ENCODE data around the gene GRK4. TPM values are rescaled to one million over a fixed set of nuclear protein-coding genes. Genes with fewer than 3 reads are reported as not detected.

Gene GRK4
- total RNA-seq, 2 experiments from 2014 or later: 4.9 to 5.3 TPM

DNA sequence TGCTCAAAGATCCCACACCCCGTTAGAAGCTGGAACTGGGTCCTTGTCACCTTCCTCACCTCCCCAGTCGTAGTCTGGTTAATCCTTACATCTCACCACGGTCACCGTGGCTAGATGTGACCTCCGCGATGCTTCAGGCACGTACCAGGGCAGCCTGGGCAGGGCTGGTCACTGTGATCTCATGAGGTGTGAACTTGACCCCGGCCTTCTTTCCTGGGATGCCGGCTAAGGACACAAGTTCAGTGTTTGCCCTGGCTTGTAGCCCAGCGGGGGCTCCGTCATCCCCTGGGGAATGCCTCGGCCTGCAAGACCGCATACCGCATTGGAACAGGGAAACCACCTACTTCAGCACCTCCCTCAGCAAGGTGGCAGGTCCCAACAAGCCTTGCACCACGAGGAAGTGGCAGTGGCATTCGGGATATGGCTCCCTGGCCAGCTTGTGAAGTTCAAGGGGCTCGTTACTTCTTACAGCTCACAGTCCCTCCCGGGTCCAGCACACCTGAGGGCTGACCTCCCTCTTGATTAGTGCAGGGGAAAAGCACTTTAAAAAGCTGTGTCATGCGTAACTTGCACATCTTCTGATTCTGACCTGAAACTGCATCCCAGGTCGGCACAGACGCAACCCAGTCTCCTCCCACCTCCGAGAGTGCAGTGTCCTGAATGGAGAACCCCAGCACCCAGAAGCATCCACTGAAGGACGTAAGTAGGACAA lies 26.1 kb upstream of the GRK4 start:
- ChIA-PET CTCF (interaction anchor here (1.2 to 4.0 kb wide), 4 partner anchors 14 to 26 kb away, joined by 4 to 37 read pairs (median 12); partner anchors contain the start of genes GRK4 and NOP14), POLR2A (interaction anchor here (0.7 to 3.4 kb wide), 8 partner anchors 11 to 191 kb away, joined by 3 to 47 read pairs (median 8); partner anchors contain the start of genes GRK4 and NOP14)

DNA sequence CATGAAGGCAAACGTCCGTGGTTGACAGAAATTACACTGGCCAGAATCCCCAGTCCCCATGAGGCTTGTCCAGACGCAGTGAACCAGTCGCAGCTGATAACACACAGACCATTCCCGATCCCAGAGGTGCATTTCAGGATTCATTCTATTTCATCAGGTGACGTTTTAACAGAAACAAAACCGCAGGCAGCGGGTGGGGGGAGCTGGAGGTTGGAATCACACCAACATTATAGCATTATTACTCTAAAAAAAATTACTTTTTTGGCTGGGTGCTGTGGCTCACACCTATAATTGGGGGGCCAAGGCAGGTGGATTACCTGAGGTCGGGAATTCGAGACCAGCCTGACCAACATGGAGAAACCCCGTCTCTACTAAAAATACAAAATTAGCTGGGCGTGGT lies 25.4 kb upstream of the GRK4 start:
- ChIA-PET POLR2A (interaction anchor here (0.7 to 3.4 kb wide), 3 partner anchors 11 to 16 kb away, joined by 4 to 47 read pairs (median 4); no protein-coding TSS in a partner anchor), CTCF (interaction anchor here (4.0 kb wide), 1 partner anchor 17 kb away, joined by 37 read pairs; no protein-coding TSS in a partner anchor)

DNA sequence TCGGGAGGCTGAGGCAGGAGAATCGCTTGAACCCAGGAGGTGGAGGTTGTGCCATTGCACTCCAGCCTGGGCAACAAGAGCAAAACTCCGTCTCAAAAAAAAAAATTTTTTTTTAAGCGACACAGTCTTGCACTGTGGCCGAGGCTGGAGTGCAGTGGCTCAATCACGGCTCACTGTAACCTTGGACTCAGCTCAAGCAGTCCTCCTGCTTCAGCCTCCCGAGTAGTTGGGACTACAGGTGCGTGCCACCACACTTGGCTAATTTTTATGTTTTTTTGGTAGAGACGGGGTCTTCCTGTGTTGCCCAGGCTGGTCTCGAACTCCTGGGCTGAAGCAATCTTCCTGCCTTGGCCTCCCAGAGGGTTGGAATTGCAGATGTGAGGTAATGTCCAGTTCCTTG lies 25.0 kb upstream of the GRK4 start:
- ChIA-PET POLR2A (interaction anchor here (1.5 kb wide), 1 partner anchor 10 kb away, joined by 4 read pairs; no protein-coding TSS in a partner anchor), CTCF (interaction anchor here (1.0 to 4.0 kb wide), 2 partner anchors 10 to 17 kb away, joined by 3 to 37 read pairs; no protein-coding TSS in a partner anchor)

DNA sequence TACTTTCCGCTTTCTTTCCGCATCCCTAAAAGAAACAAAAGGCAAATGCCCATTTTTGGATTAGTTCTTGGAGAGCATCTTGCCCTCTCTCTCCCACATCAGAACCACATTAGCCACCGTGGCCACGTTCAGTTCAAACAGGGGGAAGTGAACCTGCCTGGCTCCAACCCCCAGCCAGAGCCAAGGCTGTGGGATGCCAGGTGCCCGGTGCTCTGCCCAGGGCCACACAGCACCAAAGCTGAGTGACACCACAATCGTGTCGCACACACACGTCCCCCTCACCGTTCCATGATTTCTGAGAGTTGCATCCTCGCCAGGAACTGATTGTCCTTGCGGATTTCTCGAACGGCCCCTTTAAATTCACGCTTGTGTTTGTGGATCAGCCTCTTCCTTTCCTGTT lies 24.5 kb upstream of the GRK4 start:
- CTCF ChIA-PET: interaction anchor here (0.9 to 1.1 kb wide), 3 partner anchors 9 to 17 kb away, joined by 3 to 4 read pairs (median 3); no protein-coding TSS in a partner anchor
- POLR2A ChIA-PET: interaction anchor here (1.1 kb wide), 1 partner anchor 15 kb away, joined by 6 read pairs; no protein-coding TSS in a partner anchor

DNA sequence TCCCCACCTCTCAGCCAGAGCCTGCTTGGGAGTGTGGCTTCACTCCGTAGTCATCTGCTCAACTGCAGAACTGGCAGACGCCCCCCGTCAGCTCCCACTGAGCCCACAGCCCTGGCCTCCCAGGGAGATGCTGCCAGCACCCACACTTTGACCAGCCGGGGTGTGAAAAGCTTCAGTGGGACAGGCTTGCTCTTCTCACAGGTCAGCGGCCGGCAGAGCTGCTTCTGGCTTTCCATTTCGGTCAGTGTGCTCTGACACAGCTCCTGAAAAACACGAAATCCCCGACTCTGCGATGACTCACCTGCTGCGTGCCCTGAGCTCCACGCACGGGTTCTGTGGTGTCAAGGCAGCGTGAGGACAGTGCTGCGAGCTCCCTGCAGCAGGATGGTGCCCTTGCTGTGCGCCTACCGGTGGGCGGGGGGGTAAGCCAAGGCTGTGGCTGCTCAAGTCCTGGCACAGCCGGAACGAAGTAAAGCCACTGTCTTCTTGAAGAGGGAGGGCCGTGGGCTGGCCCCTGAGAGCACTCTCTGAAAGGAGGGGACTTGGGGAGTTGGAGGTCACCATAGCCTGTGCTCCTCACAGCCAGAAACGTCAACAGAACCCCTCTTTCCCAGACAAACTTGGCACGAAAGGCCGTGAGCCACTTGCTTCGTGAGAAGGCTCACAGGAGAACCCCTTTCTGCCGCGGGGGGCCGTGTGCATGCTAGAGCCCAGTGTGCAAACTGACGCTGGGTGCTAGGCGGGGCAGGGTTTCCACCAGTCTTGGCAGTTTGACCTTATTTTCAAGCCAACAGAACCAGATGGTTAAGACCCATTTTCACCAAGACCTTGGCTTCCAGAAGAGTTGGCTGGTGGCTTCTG lies 23.8 kb upstream of the GRK4 start:
- POLR2A ChIA-PET: interaction anchor here (1.1 kb wide), 1 partner anchor 15 kb away, joined by 6 read pairs; no protein-coding TSS in a partner anchor

DNA sequence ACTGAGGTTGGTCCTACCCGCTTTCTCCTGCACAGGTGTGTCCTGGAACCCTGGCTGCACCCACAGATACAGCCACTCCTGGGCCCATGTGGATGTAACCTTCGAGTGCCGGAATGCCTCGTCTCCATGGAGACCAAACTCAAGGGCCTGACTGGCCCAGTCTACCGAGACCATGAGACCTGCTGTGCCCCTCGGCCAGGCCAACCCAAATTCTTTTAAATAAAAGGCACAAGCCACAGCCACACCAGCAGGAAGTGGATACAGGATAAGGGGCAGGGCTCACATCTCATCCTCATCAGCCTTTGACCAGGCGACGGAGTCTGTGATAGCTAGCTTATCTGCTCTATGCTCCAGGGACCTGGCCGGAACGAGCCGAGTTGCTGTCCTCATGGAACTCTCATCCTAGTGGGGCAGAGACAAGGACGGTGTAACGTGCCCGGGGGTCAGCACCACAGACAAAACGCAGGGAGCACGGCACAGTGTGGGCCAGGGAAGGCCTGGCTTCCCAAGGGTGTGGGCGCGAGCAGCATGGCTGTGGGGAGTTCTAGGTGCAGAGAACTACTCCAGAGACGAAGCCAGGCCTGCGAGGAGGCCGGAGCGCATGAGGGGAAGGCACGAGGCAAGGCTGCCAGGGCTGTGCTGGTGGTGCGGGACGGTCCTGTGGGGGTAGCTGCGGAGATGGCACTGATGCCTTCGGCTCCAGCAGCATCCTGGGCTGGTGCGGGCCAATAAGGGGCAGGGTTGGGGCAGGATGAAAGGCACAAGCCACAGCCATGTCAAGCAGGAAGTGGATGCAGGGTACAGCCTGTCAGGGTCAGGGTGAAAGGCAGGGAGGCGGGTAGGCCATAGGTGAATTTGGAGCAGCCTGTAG lies 22.9 kb upstream of the GRK4 start:
- ChIA-PET CTCF (no interaction called here), POLR2A (interaction anchor here (1.6 kb wide), 1 partner anchor 13 kb away, joined by 6 read pairs; no protein-coding TSS in a partner anchor)

More for the DNA sequence above, 23.8 kb upstream of the GRK4 start:
- CTCF ChIA-PET: interaction anchor here (0.9 to 1.1 kb wide), 3 partner anchors 9 to 16 kb away, joined by 3 to 4 read pairs (median 3); no protein-coding TSS in a partner anchor

DNA sequence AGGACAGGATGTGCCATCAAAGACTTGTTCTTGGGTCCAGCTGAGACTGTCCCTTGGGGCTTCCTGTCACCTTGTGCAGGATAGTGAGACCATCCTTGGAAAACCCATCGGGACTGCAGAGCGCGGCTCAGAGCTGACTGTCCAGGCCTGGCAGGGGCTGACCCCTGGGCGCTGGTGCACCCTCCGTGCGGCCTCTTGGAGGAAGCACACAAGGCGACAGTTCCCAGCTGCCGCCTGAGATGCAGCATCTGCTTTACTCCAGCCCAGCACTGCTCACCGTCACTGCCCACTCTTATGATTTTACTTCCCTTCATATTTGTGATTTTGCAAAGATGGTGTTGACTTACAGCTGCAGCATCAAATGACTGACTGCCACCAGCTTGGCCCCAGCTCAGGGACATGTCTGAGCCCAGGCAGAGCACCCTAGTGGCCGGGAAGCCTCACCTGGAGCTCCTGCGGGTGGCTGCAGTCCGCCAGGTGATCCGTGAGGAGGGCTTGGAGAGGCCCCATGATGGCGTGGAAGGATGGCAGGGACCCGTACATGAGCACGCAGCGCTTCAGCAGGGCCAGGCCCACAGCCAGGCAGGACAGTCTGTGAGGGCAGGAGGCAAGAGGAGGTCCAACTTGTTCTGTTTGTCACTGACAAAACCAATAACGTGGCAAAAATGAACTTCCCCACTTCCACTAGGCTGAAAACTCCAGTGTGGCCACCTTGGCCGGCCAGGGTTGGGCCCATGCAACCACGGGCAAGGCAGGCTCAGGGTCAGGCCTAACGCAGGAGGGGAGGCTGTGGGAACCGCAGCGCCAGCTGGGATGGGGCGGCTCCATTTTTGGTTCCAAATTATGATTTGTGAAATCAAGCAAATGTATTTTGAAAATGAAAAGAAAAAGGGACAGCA lies 22.0 kb upstream of the GRK4 start:
- POLR2A ChIA-PET: interaction anchor here (1.6 kb wide), 1 partner anchor 13 kb away, joined by 6 read pairs; no protein-coding TSS in a partner anchor
- CTCF ChIA-PET: no interaction called here

DNA sequence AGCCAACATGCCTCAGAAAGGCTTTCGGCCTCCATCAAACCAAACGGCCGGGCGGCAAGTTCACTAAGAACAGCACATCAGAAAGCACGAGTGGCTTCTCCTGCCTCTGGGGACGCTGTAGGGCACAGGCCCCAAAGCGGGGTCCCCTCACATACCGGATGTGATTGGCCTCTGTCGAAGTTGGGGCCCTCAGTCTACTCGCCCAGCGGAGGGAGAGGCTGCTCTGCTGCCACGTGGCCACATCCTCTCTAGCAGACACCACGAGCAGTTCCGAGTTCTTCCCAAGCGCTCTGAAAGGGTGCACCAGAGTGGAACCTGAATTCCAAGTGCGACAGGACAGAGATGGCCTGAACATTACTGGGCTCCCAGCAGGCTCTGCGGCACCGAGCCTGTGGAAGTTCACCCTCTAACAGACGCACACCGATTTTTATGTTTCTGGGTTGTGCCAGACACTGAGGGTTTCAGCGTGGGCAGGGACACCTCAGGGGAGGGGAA lies 21.3 kb upstream of the GRK4 start:
- ChIA-PET POLR2A (interaction anchor here (1.6 kb wide), 1 partner anchor 12 kb away, joined by 6 read pairs; no protein-coding TSS in a partner anchor), CTCF (no interaction called here)

DNA sequence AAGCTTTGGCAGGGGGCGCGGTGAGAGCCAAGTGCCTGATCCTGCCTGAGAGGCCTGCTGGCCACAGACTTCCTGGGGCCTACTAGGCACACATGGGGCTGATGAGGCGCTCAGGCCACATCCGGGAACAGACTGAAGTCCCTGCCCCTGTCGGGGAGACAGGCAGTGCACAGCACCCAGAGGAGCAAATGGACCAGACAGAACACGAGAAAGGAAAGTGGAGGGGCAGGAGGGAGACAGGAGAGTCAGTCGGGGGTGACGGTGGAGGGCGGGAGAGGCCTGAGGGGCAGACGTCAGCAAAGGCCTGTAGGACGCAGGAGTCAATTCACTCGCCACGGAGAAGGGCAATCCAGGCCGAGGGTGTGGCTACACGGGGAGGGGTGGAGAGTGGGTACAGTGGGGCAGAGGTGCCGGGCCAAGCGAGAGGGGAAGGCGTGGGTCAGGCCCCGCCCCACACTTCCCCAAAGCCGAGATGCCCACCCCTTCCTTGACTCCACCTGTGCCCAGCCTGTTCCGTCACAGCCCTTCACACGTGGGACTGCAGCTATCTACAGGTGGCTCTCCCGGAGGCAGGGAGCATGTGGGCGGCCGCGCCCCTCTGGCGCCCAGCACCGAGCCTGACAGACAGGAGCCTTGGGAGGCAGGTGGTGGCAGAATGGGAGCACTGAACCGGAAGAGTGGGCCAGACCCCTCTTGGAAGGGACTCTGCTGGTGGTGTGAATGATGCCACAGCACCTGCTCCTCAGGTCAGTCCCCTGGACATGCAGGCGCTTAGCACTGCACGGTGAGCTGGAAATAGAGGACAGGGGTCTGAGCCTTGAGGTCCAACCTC lies 20.6 kb upstream of the GRK4 start:
- POLR2A ChIA-PET: interaction anchor here (1.7 kb wide), 1 partner anchor 12 kb away, joined by 4 read pairs; no protein-coding TSS in a partner anchor
- CTCF ChIA-PET: interaction anchor here (0.6 to 1.2 kb wide), 2 partner anchors 19 to 24 kb away, joined by 3 read pairs; no protein-coding TSS in a partner anchor

DNA sequence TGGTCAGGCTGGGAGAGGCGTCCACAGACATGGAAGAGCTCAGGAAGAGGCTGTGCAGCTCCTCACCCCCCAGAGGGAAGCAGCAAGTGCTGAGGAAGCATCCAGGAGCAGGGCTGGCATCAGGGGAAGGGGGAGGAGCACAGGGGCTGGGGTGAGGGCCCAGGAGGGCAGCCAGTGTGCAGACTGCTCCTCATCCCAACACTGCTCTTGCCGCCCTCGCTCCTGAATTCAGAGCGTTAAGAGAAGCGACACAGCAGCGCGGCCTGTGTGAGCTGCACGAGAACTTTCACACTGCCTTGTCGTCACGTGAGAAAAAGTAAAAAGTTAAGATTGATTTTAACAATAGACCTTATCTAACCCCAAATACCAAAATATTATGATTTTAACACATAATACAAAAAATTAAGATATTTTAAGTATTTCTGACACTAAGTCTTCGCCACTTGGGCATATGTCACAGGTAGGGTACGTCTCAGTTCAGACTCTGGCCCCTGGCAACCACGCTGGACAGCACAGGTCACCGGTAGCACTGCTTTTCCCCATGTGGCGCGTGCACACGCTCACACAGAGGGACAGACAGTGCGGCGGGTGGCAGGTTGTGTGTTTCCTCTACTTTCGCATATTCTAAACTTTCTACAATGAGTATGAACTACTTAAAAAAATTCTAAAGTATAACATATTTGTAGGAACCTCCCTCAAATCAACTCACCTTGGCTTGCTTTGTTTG lies 19.8 kb upstream of the GRK4 start:
- CTCF ChIA-PET: interaction anchor here (0.6 to 2.4 kb wide), 3 partner anchors 11 to 25 kb away, joined by 3 to 15 read pairs (median 3); no protein-coding TSS in a partner anchor
- POLR2A ChIA-PET: interaction anchor here (0.6 to 1.7 kb wide), 3 partner anchors 11 to 19 kb away, joined by 3 to 4 read pairs (median 3); no protein-coding TSS in a partner anchor

DNA sequence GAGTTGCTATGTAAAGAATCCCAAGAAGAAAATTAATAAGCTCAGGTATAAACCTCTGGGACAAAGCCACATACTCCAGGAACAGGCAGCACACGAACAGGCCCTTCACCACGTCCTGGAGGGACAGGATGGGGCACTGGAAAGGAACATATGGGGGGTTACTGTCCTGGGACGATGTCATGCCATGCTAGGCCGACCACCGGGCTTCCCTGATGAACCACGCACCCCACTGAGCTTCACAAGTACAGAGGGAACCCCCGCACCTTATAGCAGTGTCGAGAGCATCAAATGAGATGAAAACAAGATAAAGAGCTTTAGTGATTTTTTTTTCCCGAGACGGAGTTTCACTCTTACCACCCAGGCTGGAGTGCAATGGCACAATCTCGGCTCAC lies 19.3 kb upstream of the GRK4 start:
- CTCF ChIA-PET: interaction anchor here (0.6 to 2.4 kb wide), 2 partner anchors 10 to 179 kb away, joined by 3 to 15 read pairs; no protein-coding TSS in a partner anchor
- POLR2A ChIA-PET: interaction anchor here (0.6 to 1.7 kb wide), 3 partner anchors 10 to 18 kb away, joined by 3 to 4 read pairs (median 3); no protein-coding TSS in a partner anchor

DNA sequence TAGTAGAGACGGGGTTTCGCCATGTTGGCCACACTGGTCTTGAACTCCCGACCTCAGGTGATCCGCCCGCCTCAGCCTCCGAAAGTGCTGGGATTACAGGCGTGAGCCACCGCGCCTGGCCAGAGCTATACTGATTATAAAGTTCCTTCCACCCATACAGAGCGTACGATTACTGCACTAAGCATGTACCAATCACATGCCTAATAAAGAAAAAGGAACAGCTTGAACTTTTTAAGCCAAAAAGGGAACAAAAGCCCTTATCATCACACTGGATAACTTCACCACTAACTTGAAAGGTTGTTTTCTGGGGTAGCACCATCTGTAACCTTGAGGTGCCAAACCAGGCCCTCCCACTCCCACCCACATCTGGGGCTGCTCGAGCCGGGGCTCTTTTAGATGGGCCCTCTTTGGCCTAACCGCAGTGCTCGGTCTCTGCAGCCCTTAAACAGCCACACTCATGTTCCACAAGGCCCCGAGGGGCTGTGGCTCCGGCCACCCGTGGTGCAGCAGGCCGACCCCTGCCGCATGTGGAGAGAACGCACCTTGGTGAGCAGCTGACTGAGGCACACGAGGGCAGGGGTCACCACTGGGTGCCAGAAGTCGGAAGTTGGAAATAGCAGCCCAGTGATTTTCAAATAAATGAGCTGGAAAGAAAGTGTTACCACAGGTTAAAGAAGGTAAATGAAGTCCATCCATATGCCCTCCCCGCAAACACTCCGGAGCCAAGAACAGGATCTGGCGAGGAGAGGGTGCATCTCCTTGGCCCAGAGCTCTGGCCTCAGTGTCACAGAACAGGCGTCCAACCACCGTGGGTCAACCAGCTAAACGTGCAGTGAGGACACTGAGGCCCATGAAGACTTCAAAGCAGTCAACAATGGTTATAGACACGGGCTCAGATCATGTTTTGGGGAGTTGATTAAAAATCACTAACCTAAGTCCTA lies 18.5 kb upstream of the GRK4 start:
- ChIA-PET CTCF (interaction anchor here (0.6 to 2.4 kb wide), 2 partner anchors 9 to 180 kb away, joined by 3 to 15 read pairs; no protein-coding TSS in a partner anchor), POLR2A (interaction anchor here (1.0 to 1.7 kb wide), 3 partner anchors 9 to 18 kb away, joined by 3 to 4 read pairs (median 3); no protein-coding TSS in a partner anchor)

DNA sequence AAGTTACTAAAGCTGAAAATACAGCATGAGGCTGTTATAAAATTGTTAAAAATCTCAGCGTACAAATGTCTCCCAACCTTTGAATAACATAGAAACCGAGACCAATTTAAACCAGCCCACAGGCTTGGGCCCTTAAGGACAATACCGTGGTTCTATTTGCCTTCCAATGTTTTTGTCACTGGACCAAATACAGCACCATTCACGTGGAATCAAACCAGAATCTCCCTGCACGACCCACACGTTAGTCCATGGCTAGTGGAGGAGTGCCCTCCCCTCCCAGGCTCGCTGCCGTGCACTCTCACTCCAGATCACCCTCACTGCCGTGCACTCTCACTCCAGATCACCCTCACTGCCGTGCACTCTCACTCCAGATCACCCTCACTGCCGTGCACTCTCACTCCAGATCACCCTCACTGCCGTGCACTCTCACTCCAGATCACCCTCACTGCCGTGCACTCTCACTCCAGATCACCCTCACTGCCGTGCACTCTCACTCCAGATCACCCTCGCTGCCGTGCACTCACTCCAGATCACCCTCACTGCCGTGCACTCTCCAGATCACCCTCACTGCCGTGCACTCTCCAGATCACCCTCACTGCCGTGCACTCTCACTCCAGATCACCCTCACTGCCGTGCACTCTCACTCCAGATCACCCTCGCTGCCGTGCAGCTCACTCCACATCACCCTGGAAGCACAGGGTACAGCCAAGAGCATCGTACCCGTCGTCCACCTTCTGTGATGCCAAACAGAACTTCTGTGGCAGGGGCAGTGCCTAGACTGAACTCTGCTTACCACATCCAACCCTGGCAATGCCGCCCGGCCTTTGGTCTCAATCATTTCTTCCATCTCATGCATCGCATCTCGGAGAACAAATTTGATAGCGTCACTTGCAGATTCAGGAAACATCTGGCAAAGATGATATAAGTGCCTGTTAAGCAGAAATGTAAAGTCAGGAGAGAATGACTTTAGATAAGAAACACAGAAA lies 17.5 kb upstream of the GRK4 start:
- ChIA-PET POLR2A (interaction anchor here (1.0 kb wide), 1 partner anchor 8 kb away, joined by 3 read pairs; no protein-coding TSS in a partner anchor), CTCF (interaction anchor here (1.0 to 2.4 kb wide), 2 partner anchors 8 to 18 kb away, joined by 3 to 15 read pairs; partner anchors contain the start of gene GRK4)

Data from activated CD8-positive, alpha-beta memory T cell treated with anti-CD3 and anti-CD28 coated beads for 36 hours (primary cell).